Thyroid gland (tissue), 4 donors: Measurements from ENCODE around the gene LARGE2.

Experiments used
- POLR2A ChIP-seq, 2 donors: fragments of 450-650 bp; IDR thresholded peaks; one replicate each; pipeline ENCODE4 v1.6.1; 2017; ENCODE audit warnings: antibody characterized with exemption in 2 of 2, mild to moderate bottlenecking in 2 of 2, moderate library complexity in 1 of 2
- TF ChIP-seq, protein P1 (sequence below), 6 experiments: fragments of 200-600 bp in 3 of 6; fragments of 450-650 bp in 3 of 6; sonication (generic) in 3 of 6; IDR thresholded peaks; one replicate each; pipeline ENCODE4 v1.5.1; 2016 to 2019; ENCODE audit warnings: antibody characterized with exemption in 6 of 6, mild to moderate bottlenecking in 2 of 6, inconsistent platforms in 1 of 6, moderate library complexity in 1 of 6

DNA sequence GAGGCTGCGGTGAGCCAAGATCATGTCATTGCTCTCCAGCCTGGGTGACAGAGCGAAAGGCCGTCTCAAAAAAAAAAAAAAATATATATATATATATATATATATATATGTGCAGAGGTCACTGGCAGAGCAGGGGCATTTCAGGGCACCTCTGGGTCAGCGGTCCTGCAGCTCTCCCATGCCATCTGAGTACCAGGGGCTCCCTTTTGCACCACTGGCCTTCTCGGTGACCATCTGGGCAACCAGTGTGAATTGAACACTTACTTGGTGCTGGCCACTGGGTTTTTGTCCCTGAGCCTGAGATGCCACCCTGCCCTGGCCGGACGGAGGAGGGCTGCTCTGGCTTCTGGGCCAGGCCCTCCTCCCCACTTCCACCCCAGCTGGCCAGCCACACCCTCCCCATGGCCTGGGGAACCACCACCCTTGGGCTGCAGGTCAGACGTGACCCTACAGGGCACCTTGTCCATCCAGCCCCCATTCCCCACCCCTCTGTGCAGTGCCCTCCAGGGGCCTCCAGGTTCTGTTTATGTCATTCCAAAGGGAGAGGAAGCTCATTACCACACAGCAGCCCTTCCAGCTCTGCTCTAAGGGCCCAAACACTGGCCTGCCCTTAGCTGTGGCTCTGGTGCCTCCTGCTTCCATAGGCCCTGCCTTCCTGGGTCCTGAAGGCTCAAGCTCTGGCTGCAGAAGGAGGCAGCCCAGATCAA lies 26.8 kb upstream of the LARGE2 start:
- TF ChIP-seq, protein P1, sequence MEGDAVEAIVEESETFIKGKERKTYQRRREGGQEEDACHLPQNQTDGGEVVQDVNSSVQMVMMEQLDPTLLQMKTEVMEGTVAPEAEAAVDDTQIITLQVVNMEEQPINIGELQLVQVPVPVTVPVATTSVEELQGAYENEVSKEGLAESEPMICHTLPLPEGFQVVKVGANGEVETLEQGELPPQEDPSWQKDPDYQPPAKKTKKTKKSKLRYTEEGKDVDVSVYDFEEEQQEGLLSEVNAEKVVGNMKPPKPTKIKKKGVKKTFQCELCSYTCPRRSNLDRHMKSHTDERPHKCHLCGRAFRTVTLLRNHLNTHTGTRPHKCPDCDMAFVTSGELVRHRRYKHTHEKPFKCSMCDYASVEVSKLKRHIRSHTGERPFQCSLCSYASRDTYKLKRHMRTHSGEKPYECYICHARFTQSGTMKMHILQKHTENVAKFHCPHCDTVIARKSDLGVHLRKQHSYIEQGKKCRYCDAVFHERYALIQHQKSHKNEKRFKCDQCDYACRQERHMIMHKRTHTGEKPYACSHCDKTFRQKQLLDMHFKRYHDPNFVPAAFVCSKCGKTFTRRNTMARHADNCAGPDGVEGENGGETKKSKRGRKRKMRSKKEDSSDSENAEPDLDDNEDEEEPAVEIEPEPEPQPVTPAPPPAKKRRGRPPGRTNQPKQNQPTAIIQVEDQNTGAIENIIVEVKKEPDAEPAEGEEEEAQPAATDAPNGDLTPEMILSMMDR (IDR thresholded peaks at IDR 0.05), result no peak
- TF ChIP-seq POLR2A (IDR thresholded peaks at IDR 0.05), result no peak
